ENCODE measurements around the gene DNAJB6.

GRCh38 chr7:157430721-157431120 is 93.9 kb downstream of the DNAJB6 start:
- no peak for TF ChIP-seq CTCF (IDR thresholded peaks at IDR 0.05)
- TF ChIP-seq EZH2 (IDR thresholded peaks at IDR 0.05) = no peak
- TF ChIP-seq EZH2phosphoT487 (IDR thresholded peaks at IDR 0.05) = no peak

Measured in neural progenitor cell (in vitro differentiated cells).